A549 (cell line): ENCODE data around the gene SGCD. TPM values are rescaled to one million over a fixed set of nuclear protein-coding genes. Genes with fewer than 3 reads are reported as not detected.

ENCODE experiments used
- ATAC-seq, 2 experiments: fragments of 200-7000 bp in 1 of 2; fragments of >200 bp in 1 of 2; cut with Nextera tagmentation in 1 of 2; cut with Tn5 transposase in 1 of 2; 3 replicates each; pipeline versions ENCODE4 v1.8.0 to v1.9.1; 2018 to 2020; ENCODE audit warnings: mild to moderate bottlenecking in 1 of 2, moderate library complexity in 1 of 2
- CTCF ChIA-PET: fragments of 300-600 bp; sonication (Branson Sonifier 250); formaldehyde crosslinking; extraction: SDS; loops from one replicate; lab custom pipeline; 2021; ENCODE audit warnings: antibody characterized with exemption, inconsistent platforms; lab: Yijun Ruan, JAX
- POLR2A ChIA-PET: fragments of 350-600 bp; formaldehyde crosslinking; extraction: SDS; loops from one replicate; lab custom pipeline; 2021; ENCODE audit warnings: antibody characterized with exemption, inconsistent platforms; lab: Yijun Ruan, JAX
- DNase-seq, 2 experiments: peaks; one replicate each; pipeline versions ENCODE4 v3.0.0 to v3.0.0-alpha.2; 2011 to 2016; ENCODE audit warnings: low read depth in 1 of 2, low spot score in 1 of 2
- FAIRE-seq: peaks from 2 replicates; lab custom pipeline; 2011; peaks lifted over from hg19 to GRCh38; lab: Jason Lieb, UNC
- H3K27ac ChIP-seq, 2 experiments: fragments of >200 bp; sonication (Bioruptor Twin); formaldehyde crosslinking; 3 replicates each; pipeline ENCODE4 v1.5.1; 2016 to 2017
- H3K4me1 ChIP-seq: fragments of >200 bp; sonication (Bioruptor Twin); formaldehyde crosslinking; 3 replicates; pipeline ENCODE4 v1.6.1; 2016
- H3K4me2 ChIP-seq: fragments of >200 bp; sonication (Bioruptor Twin); formaldehyde crosslinking; 3 replicates; pipeline ENCODE4 v1.6.1; 2016
- H3K4me3 ChIP-seq: fragments of >200 bp; sonication (Bioruptor Twin); formaldehyde crosslinking; 3 replicates; pipeline ENCODE4 v1.5.1; 2016
- H3K9me3 ChIP-seq: fragments of >200 bp; sonication (Bioruptor Twin); formaldehyde crosslinking; 3 replicates; pipeline ENCODE4 v1.6.1; 2016
- ATOH8 ChIP-seq: fragments of 250-450 bp; sonication (Bioruptor Pico); IDR thresholded peaks from 2 replicates; pipeline ENCODE4 v1.5.0; 2020; ENCODE audit warnings: low read depth, mild to moderate bottlenecking, moderate library complexity
- CHD2 ChIP-seq: fragments of 150-350 bp; IDR thresholded peaks from 2 replicates; pipeline ENCODE4 v1.6.1; 2014; ENCODE audit warnings: low read length; ENCODE audit not compliant: partially characterized antibody
- CHD4 ChIP-seq: fragments of 200-600 bp; sonication (generic); IDR thresholded peaks from 2 replicates; pipeline ENCODE4 v1.6.1; 2016; ENCODE audit warnings: antibody characterized with exemption, mild to moderate bottlenecking, borderline replicate concordance
- CTCF ChIP-seq: fragments of >200 bp; sonication (Bioruptor Twin); formaldehyde crosslinking; IDR thresholded peaks from 3 replicates; pipeline ENCODE4 v1.5.1; 2016
- EHF ChIP-seq: fragments of 250-450 bp; sonication (Bioruptor Pico); IDR thresholded peaks from 2 replicates; pipeline ENCODE4 v1.5.0; 2020; ENCODE audit warnings: mild to moderate bottlenecking
- EHMT2 ChIP-seq: fragments of 200-600 bp; sonication (generic); IDR thresholded peaks from 2 replicates; pipeline ENCODE4 v1.6.1; 2016; ENCODE audit warnings: antibody characterized with exemption, low read depth, mild to moderate bottlenecking, moderate library complexity
- ELK1 ChIP-seq: fragments of 150-350 bp; IDR thresholded peaks from 2 replicates; pipeline ENCODE4 v1.6.1; 2014; ENCODE audit warnings: low read depth, mild to moderate bottlenecking, low read length
- FOSL2 ChIP-seq, 2 experiments: fragments of 450-650 bp in 1 of 2; fragments of >200 bp in 1 of 2; sonication (Bioruptor Twin) in 1 of 2; formaldehyde crosslinking; IDR thresholded peaks; 2 replicates each; pipeline versions ENCODE4 v1.5.0 to v1.6.1; 2016 to 2020; ENCODE audit warnings: mild to moderate bottlenecking in 1 of 2, moderate library complexity in 1 of 2
- FOXS1 ChIP-seq: fragments of 250-450 bp; sonication (Bioruptor Pico); IDR thresholded peaks from 2 replicates; pipeline ENCODE4 v1.5.0; 2020; ENCODE audit warnings: mild to moderate bottlenecking, moderate library complexity
- HEYL ChIP-seq: fragments of 250-450 bp; sonication (Bioruptor Pico); IDR thresholded peaks from 2 replicates; pipeline ENCODE4 v1.8.0; 2021; ENCODE audit warnings: mild to moderate bottlenecking, moderate library complexity
- HOXB13 ChIP-seq: fragments of 250-450 bp; sonication (Bioruptor Pico); IDR thresholded peaks from 2 replicates; pipeline ENCODE4 v1.5.0; 2020; ENCODE audit warnings: low read depth, mild to moderate bottlenecking, moderate library complexity
- HOXB5 ChIP-seq: fragments of 250-450 bp; sonication (Bioruptor Pico); IDR thresholded peaks from 2 replicates; pipeline ENCODE4 v1.5.0; 2020; ENCODE audit warnings: mild to moderate bottlenecking, moderate library complexity
- JUN ChIP-seq, 2 experiments: fragments of >200 bp; sonication (Bioruptor Twin); formaldehyde crosslinking; IDR thresholded peaks; 2 replicates in 1 of 2; 3 replicates in 1 of 2; pipeline ENCODE4 v1.6.1; 2016 to 2017
- KDM1A ChIP-seq: fragments of 200-600 bp; sonication (generic); IDR thresholded peaks from 2 replicates; pipeline ENCODE4 v1.6.1; 2016; ENCODE audit warnings: low read depth, mild to moderate bottlenecking
- MAFK ChIP-seq: fragments of 450-650 bp; IDR thresholded peaks from 2 replicates; pipeline ENCODE4 v1.6.1; 2014; ENCODE audit not compliant: partially characterized antibody
- NPAS2 ChIP-seq: fragments of 250-450 bp; sonication (Bioruptor Pico); IDR thresholded peaks from 2 replicates; pipeline ENCODE4 v1.8.0; 2022; ENCODE audit warnings: mild to moderate bottlenecking, moderate library complexity, borderline replicate concordance
- PHF8 ChIP-seq: fragments of 200-600 bp; sonication (generic); IDR thresholded peaks from 2 replicates; pipeline ENCODE4 v1.6.1; 2016; ENCODE audit warnings: low read depth, mild to moderate bottlenecking, antibody characterized with exemption, moderate library complexity, borderline replicate concordance
- POLR2A ChIP-seq: IDR thresholded peaks from 2 replicates; pipeline ENCODE4 v1.6.1; 2012; ENCODE audit warnings: mild to moderate bottlenecking, low read length
- RAD21 ChIP-seq, 2 experiments: fragments of >200 bp in 1 of 2; sonication (Bioruptor Twin) in 1 of 2; formaldehyde crosslinking in 1 of 2; IDR thresholded peaks in 1 of 2; conservative IDR thresholded peaks in 1 of 2; 2 replicates in 1 of 2; 3 replicates in 1 of 2; pipeline ENCODE4 v1.6.1; 2012 to 2018; ENCODE audit warnings: inconsistent platforms in 1 of 2
- RNF2 ChIP-seq: fragments of 200-600 bp; sonication (generic); IDR thresholded peaks from 2 replicates; pipeline ENCODE4 v1.6.1; 2016; ENCODE audit warnings: low read depth, mild to moderate bottlenecking, antibody characterized with exemption, moderate library complexity, borderline replicate concordance
- SMC3 ChIP-seq: fragments of >200 bp; sonication (Bioruptor Twin); formaldehyde crosslinking; IDR thresholded peaks from 3 replicates; pipeline ENCODE4 v1.6.1; 2018; ENCODE audit warnings: inconsistent platforms
- TFCP2L1 ChIP-seq: fragments of 250-450 bp; sonication (Bioruptor Pico); IDR thresholded peaks from 2 replicates; pipeline ENCODE4 v1.5.0; 2021; ENCODE audit warnings: mild to moderate bottlenecking
- TP53 ChIP-seq: fragments of 250-450 bp; sonication (Bioruptor Pico); IDR thresholded peaks from 2 replicates; pipeline ENCODE4 v1.5.0; 2021; ENCODE audit warnings: mild to moderate bottlenecking, moderate library complexity
- USF2 ChIP-seq: fragments of 450-650 bp; IDR thresholded peaks from 2 replicates; pipeline ENCODE4 v1.6.1; 2014; ENCODE audit warnings: antibody characterized with exemption
- ZC3H11A ChIP-seq: fragments of 450-650 bp; IDR thresholded peaks from 2 replicates; pipeline ENCODE4 v1.6.1; 2014; ENCODE audit warnings: antibody characterized with exemption, mild to moderate bottlenecking
- ZNF302 ChIP-seq: fragments of 250-450 bp; sonication (Bioruptor Pico); IDR thresholded peaks from 2 replicates; pipeline ENCODE4 v1.9.0; 2021; ENCODE audit warnings: inconsistent platforms, mild to moderate bottlenecking, moderate library complexity
- ZSCAN20 ChIP-seq: fragments of 250-450 bp; sonication (Bioruptor Pico); IDR thresholded peaks from 2 replicates; pipeline ENCODE4 v1.8.0; 2022; ENCODE audit warnings: mild to moderate bottlenecking, moderate library complexity
- WGBS: methylation state at CpG from one replicate; pipeline ENCODE4 v1.1.6; 2017; ENCODE audit errors: missing lambda C conversion rate; 5-methylcytosine and 5-hydroxymethylcytosine counted together
- polyA plus RNA-seq, 4 experiments: library from polyadenylated mRNA; depleted of rRNA in 3 of 4; stranded (reverse); fragments of >200 nt; fragmentation: RNase III in 1 of 4; extraction: RNeasy Plus Mini Kit Qiagen cat#74134 plus additional on column Dnase treatment in 1 of 4; gene quantifications; 2 replicates in 3 of 4; 3 replicates in 1 of 4; pipeline ENCODE4 v1.2.3, GENCODE V29; 2011 to 2017
- TF ChIP-seq, protein P1 (sequence below): IDR thresholded peaks from 2 replicates; pipeline ENCODE4 v1.6.1; 2012
- TF ChIP-seq, protein P2 (sequence below): fragments of >200 bp; sonication (Bioruptor Twin); formaldehyde crosslinking; IDR thresholded peaks from 3 replicates; pipeline ENCODE4 v1.6.1; 2016

Gene SGCD
- polyA plus RNA-seq, 2 of the 4 experiments (the other 2 are of a cell fraction), result 7.6 to 10.6 TPM

- FAIRE-seq (no peak), ATAC-seq (no peak), DNase-seq (no peak)
- Histone ChIP-seq H3K4me3 (no peak overlapping the region), H3K4me1 (peaks cover 7% of the 10 kb centered on the region; the same call in 2 of the 3 replicates), H3K4me2 (no peak overlapping the region), H3K9me3 (no peaks in the 10 kb centered on the region), H3K27ac (no peak overlapping the region)
- POLR2A ChIA-PET, result no interaction called here
- TF ChIP-seq POLR2A, result no peak
- TF ChIP-seq CHD2, result no peak
- no peak for TF ChIP-seq HOXB13 (CRISPR knock-in tag)
- TF ChIP-seq ZC3H11A, result no peak
- no peak for TF ChIP-seq ATOH8
- no peak for TF ChIP-seq RAD21 (conservative IDR thresholded peaks at IDR 0.05 in 1 of 2, IDR thresholded peaks at IDR 0.05 in 1 of 2)
- no peak for TF ChIP-seq ELK1
- no peak for TF ChIP-seq TFCP2L1 (CRISPR knock-in tag)
- TF ChIP-seq KDM1A, result no peak
- no peak for TF ChIP-seq HEYL
- no peak for TF ChIP-seq ZSCAN20 (CRISPR knock-in tag)
- no peak for TF ChIP-seq FOSL2 (IDR thresholded peaks at IDR 0.05)
- no peak for TF ChIP-seq FOSL2 (CRISPR knock-in tag; IDR thresholded peaks at IDR 0.05)
- TF ChIP-seq TP53 (CRISPR knock-in tag), result no peak
- TF ChIP-seq USF2, result no peak
- no peak for TF ChIP-seq ZNF302 (CRISPR knock-in tag)
- TF ChIP-seq, protein P1, sequence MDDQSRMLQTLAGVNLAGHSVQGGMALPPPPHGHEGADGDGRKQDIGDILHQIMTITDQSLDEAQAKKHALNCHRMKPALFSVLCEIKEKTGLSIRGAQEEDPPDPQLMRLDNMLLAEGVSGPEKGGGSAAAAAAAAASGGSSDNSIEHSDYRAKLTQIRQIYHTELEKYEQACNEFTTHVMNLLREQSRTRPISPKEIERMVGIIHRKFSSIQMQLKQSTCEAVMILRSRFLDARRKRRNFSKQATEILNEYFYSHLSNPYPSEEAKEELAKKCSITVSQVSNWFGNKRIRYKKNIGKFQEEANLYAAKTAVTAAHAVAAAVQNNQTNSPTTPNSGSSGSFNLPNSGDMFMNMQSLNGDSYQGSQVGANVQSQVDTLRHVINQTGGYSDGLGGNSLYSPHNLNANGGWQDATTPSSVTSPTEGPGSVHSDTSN, result no peak
- no peak for TF ChIP-seq PHF8
- no peak for TF ChIP-seq JUN (IDR thresholded peaks at IDR 0.05)
- TF ChIP-seq EHF (CRISPR knock-in tag), result no peak
- TF ChIP-seq, all 56 proteins: peak for 0
- CTCF ChIA-PET, result no interaction called here
Observed at GRCh38 chr5:156387391-156387790, 60.4 kb downstream of the SGCD start.

- CTCF ChIA-PET, result no interaction called here
- peaks cover 4% of the 10 kb centered on the region; the same call in 2 of the 3 replicates for H3K4me1 ChIP-seq
- H3K27ac ChIP-seq, result no peak overlapping the region
- H3K9me3 ChIP-seq, result no peaks in the 10 kb centered on the region
- FAIRE-seq (peak; percentile 23), DNase-seq (no peak), ATAC-seq (no peak)
- POLR2A ChIA-PET, result no interaction called here
- no peak overlapping the region for H3K4me2 ChIP-seq
- H3K4me3 ChIP-seq, result no peak overlapping the region
- no peak for TF ChIP-seq ZSCAN20 (CRISPR knock-in tag)
- TF ChIP-seq SMC3, result no peak
- no peak for TF ChIP-seq RNF2
- TF ChIP-seq CTCF, result no peak
- no peak for TF ChIP-seq CHD4
- TF ChIP-seq, protein P2, sequence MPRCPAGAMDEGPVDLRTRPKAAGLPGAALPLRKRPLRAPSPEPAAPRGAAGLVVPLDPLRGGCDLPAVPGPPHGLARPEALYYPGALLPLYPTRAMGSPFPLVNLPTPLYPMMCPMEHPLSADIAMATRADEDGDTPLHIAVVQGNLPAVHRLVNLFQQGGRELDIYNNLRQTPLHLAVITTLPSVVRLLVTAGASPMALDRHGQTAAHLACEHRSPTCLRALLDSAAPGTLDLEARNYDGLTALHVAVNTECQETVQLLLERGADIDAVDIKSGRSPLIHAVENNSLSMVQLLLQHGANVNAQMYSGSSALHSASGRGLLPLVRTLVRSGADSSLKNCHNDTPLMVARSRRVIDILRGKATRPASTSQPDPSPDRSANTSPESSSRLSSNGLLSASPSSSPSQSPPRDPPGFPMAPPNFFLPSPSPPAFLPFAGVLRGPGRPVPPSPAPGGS, result no peak
- TF ChIP-seq EHMT2, result no peak
- TF ChIP-seq HOXB5 (CRISPR knock-in tag), result no peak
- no peak for TF ChIP-seq FOXS1 (CRISPR knock-in tag)
- TF ChIP-seq NPAS2 (CRISPR knock-in tag), result no peak
- no peak for TF ChIP-seq KDM1A
- no peak for TF ChIP-seq MAFK
- no peak for TF ChIP-seq PHF8
- WGBS, result 38% methylated on average over 2 of the region's 2 CpGs
Observed at GRCh38 chr5:156388233-156388632, 61.3 kb downstream of the SGCD start.
